Iris pigment epithelial cell (primary cell): ENCODE measurements around the gene OPHN1.
"Not testable (repeated sequence)": the region's sequence is repeated elsewhere in the genome, so short reads cannot be mapped to it uniquely, and the experiment has no call there.

Experiments
- DNase-seq: peaks from one replicate; pipeline ENCODE4 v3.0.0-alpha.2; 2011; ENCODE audit warnings: low read depth

OPHN1 gene

GRCh38 chrX:68355629-68355920, 77.7 kb downstream of the OPHN1 start:
- DNase-seq: no peak

GRCh38 chrX:68354879-68355628, 78.2 kb downstream of the OPHN1 start:
- DNase-seq: peak; percentile 23

- no peak for DNase-seq
Measured at GRCh38 chrX:68345025-68345424, 88.3 kb downstream of the OPHN1 start.

GRCh38 chrX:68343551-68343950, 89.7 kb downstream of the OPHN1 start:
- DNase-seq: peak; percentile 17

GRCh38 chrX:68332201-68332731, 101.0 kb downstream of the OPHN1 start:
- no peak for DNase-seq

- DNase-seq: not testable (repeated sequence)
Measured at GRCh38 chrX:68326841-68327240, 106.5 kb downstream of the OPHN1 start.

GRCh38 chrX:68307769-68308168, 125.5 kb downstream of the OPHN1 start:
- peak; percentile 80 for DNase-seq

- no peak for DNase-seq
Measured at GRCh38 chrX:68304602-68305001, 128.7 kb downstream of the OPHN1 start.

GRCh38 chrX:68299898-68300297, 133.4 kb downstream of the OPHN1 start:
- no peak for DNase-seq

GRCh38 chrX:68292471-68292870, 140.8 kb downstream of the OPHN1 start:
- DNase-seq: peak; percentile 3

- no peak for DNase-seq
Measured at GRCh38 chrX:68288127-68288526, 145.2 kb downstream of the OPHN1 start.

GRCh38 chrX:68287419-68287818, 145.9 kb downstream of the OPHN1 start:
- no peak for DNase-seq

- no peak for DNase-seq
Measured at GRCh38 chrX:68286980-68287379, 146.3 kb downstream of the OPHN1 start.

- DNase-seq: peak; percentile 74
Measured at GRCh38 chrX:68286076-68286475, 147.2 kb downstream of the OPHN1 start.

- no peak for DNase-seq
Measured at GRCh38 chrX:68284281-68284904, 148.9 kb downstream of the OPHN1 start.

GRCh38 chrX:68273887-68274286, 159.4 kb downstream of the OPHN1 start:
- DNase-seq: peak; percentile 34

GRCh38 chrX:68264793-68265192, 168.5 kb downstream of the OPHN1 start:
- DNase-seq: not testable (repeated sequence)

- DNase-seq: peak; percentile 27
Measured at GRCh38 chrX:68261060-68261672, 172.1 kb downstream of the OPHN1 start.

GRCh38 chrX:68256990-68257389, 176.3 kb downstream of the OPHN1 start:
- no peak for DNase-seq

- DNase-seq: no peak
Measured at GRCh38 chrX:68254738-68255645, 178.3 kb downstream of the OPHN1 start.

- no peak for DNase-seq
Measured at GRCh38 chrX:68252664-68253063, 180.6 kb downstream of the OPHN1 start.

- no peak for DNase-seq
Measured at GRCh38 chrX:68249903-68250302, 183.4 kb downstream of the OPHN1 start.
